GM12878 (cell line): ENCODE results near the gene SLC2A9. TPM values are rescaled to one million over a fixed set of nuclear protein-coding genes. Genes with fewer than 3 reads are reported as not detected.

Source experiments
- ATAC-seq: fragments of 200-7000 bp; cut with Tn5 transposase; 3 replicates; pipeline ENCODE4 v1.9.1; 2020; ENCODE audit warnings: mild to moderate bottlenecking, moderate library complexity
- BruUV-seq: library from RNA; stranded (reverse); fragments of 400-500 nt; replicated peaks from 2 replicates; lab custom pipeline; 2021; lab: Mats Ljungman, UMichigan
- CTCF ChIA-PET: fragments of 300-600 bp; sonication (Branson Sonifier 250); formaldehyde crosslinking; extraction: SDS; loops from one replicate; lab custom pipeline; 2021; ENCODE audit warnings: inconsistent platforms; lab: Yijun Ruan, JAX
- POLR2A ChIA-PET: fragments of 350-600 bp; formaldehyde crosslinking; extraction: SDS; loops from one replicate; lab custom pipeline; 2021; ENCODE audit warnings: inconsistent platforms; lab: Charles Lee
- RAD21 ChIA-PET: fragments of 300-600 bp; sonication (Branson Sonifier 250); formaldehyde crosslinking; loops from one replicate; lab custom pipeline; 2023; ENCODE audit warnings: antibody characterized with exemption; ENCODE audit not compliant: unreplicated experiment; lab: Charles Lee
- SMC1A ChIA-PET: fragments of 300-600 bp; sonication (Branson Sonifier 250); formaldehyde crosslinking; loops from one replicate; lab custom pipeline; 2023; ENCODE audit not compliant: unreplicated experiment, uncharacterized antibody; lab: Charles Lee
- DNase-seq: peaks from one replicate; pipeline ENCODE4 v3.0.0-alpha.2; 2011; ENCODE audit warnings: low read depth, low spot score
- FAIRE-seq: peaks from 3 replicates; lab custom pipeline; 2011; peaks lifted over from hg19 to GRCh38; lab: Jason Lieb, UNC
- H2AFZ ChIP-seq: 2 replicates; pipeline ENCODE4 v1.6.0; 2011; ENCODE audit warnings: low read depth, low read length, control low read depth; ENCODE audit not compliant: control insufficient read depth
- H3K27ac ChIP-seq: 2 replicates; pipeline ENCODE4 v1.5.1; 2011; ENCODE audit warnings: control low read depth; ENCODE audit not compliant: control insufficient read depth, insufficient read depth
- H3K27me3 ChIP-seq, 2 experiments: replicated peaks in 1 of 2; 2 replicates each; pipeline versions ENCODE4 v1.6.0 to v1.6.1; 2011; ENCODE audit warnings: low read length in 1 of 2; ENCODE audit not compliant: control insufficient read depth in 2 of 2, insufficient read depth in 2 of 2
- H3K36me3 ChIP-seq, 2 experiments: 2 replicates each; pipeline ENCODE4 v1.5.1; 2011; ENCODE audit warnings: low read length in 1 of 2; ENCODE audit not compliant: control insufficient read depth in 2 of 2, insufficient read depth in 2 of 2
- H3K4me1 ChIP-seq: 2 replicates; pipeline ENCODE4 v1.6.1; 2011; ENCODE audit warnings: mild to moderate bottlenecking, low read length, moderate library complexity, mixed read lengths; ENCODE audit not compliant: control insufficient read depth, insufficient read depth
- H3K4me2 ChIP-seq: 2 replicates; pipeline ENCODE4 v1.6.0; 2011; ENCODE audit warnings: control low read depth; ENCODE audit not compliant: control insufficient read depth, insufficient read depth
- H3K4me3 ChIP-seq: fragments of 200-600 bp; sonication (generic); 2 replicates; pipeline ENCODE4 v1.5.1; 2016
- H3K79me2 ChIP-seq: 2 replicates; pipeline ENCODE4 v1.6.0; 2011; ENCODE audit warnings: low read length; ENCODE audit not compliant: control insufficient read depth, insufficient read depth
- H3K9ac ChIP-seq: 2 replicates; pipeline ENCODE4 v1.8.0; 2011; ENCODE audit warnings: low read length, control low read depth, mixed read lengths; ENCODE audit not compliant: control insufficient read depth, insufficient read depth
- H3K9me3 ChIP-seq: replicated peaks from 3 replicates; pipeline ENCODE4 v1.5.1; 2011; ENCODE audit warnings: mild to moderate bottlenecking, low read length; ENCODE audit not compliant: control insufficient read depth, insufficient read depth
- H4K20me1 ChIP-seq: 2 replicates; pipeline ENCODE4 v1.6.0; 2011; ENCODE audit not compliant: control insufficient read depth, insufficient read depth
- ATF3 ChIP-seq: IDR thresholded peaks from 2 replicates; pipeline ENCODE4 v1.6.1; 2011; ENCODE audit warnings: low read depth, mild to moderate bottlenecking, low read length, moderate library complexity, borderline replicate concordance; ENCODE audit errors: extremely low read depth
- BACH1 ChIP-seq: fragments of 450-650 bp; IDR thresholded peaks from 2 replicates; pipeline ENCODE4 v1.6.1; 2017; ENCODE audit warnings: mild to moderate bottlenecking, borderline replicate concordance
- FOS ChIP-seq: IDR thresholded peaks from 3 replicates; pipeline ENCODE4 v1.6.1; 2011; ENCODE audit warnings: borderline replicate concordance; ENCODE audit not compliant: insufficient read length; ENCODE audit errors: extremely low read depth
- JUNB ChIP-seq: IDR thresholded peaks from 2 replicates; pipeline ENCODE4 v1.6.1; 2016; ENCODE audit warnings: antibody characterized with exemption, mild to moderate bottlenecking
- MXI1 ChIP-seq: fragments of 150-350 bp; IDR thresholded peaks from 2 replicates; pipeline ENCODE4 v1.6.1; 2011; ENCODE audit warnings: low read depth, mild to moderate bottlenecking, inconsistent platforms, low read length, improper control_type of control experiment
- POU2F2 ChIP-seq: IDR thresholded peaks from 3 replicates; pipeline ENCODE4 v1.6.1; 2011; ENCODE audit warnings: low read depth, mild to moderate bottlenecking, low read length, borderline replicate concordance
- RCOR1 ChIP-seq: conservative IDR thresholded peaks from 2 replicates; pipeline ENCODE4 v1.6.1; 2012; ENCODE audit warnings: low read depth, low read length, improper control_type of control experiment
- SMAD1 ChIP-seq: fragments of 450-650 bp; IDR thresholded peaks from 2 replicates; pipeline ENCODE4 v1.6.1; 2018; ENCODE audit warnings: mild to moderate bottlenecking, low read depth; ENCODE audit not compliant: partially characterized antibody
- SP1 ChIP-seq: IDR thresholded peaks from one replicate; pipeline ENCODE4 v1.6.1; 2011; ENCODE audit warnings: low read depth, low read length
- SREBF1 ChIP-seq: IDR thresholded peaks from 2 replicates; pipeline ENCODE4 v1.6.1; 2012; ENCODE audit warnings: mild to moderate bottlenecking, low read length
- TAF1 ChIP-seq: IDR thresholded peaks from 2 replicates; pipeline ENCODE4 v1.6.1; 2011; ENCODE audit warnings: mild to moderate bottlenecking, low read depth, low read length, borderline replicate concordance
- TBL1XR1 ChIP-seq: IDR thresholded peaks from 2 replicates; pipeline ENCODE4 v1.6.1; 2012; ENCODE audit warnings: low read depth, low read length, improper control_type of control experiment
- USF2 ChIP-seq: IDR thresholded peaks from 2 replicates; pipeline ENCODE4 v1.6.1; 2011; ENCODE audit warnings: low read depth, low read length, improper control_type of control experiment, borderline replicate concordance
- ZBED1 ChIP-seq: IDR thresholded peaks from 2 replicates; pipeline ENCODE4 v1.6.1; 2016; ENCODE audit warnings: borderline replicate concordance
- ZNF217 ChIP-seq: fragments of 450-650 bp; IDR thresholded peaks from 2 replicates; pipeline ENCODE4 v1.6.1; 2017; ENCODE audit warnings: antibody characterized with exemption, mild to moderate bottlenecking
- ZNF384 ChIP-seq: IDR thresholded peaks from 2 replicates; pipeline ENCODE4 v1.6.1; 2012; ENCODE audit warnings: low read depth, mild to moderate bottlenecking, low read length, improper control_type of control experiment, borderline replicate concordance
- WGBS: methylation state at CpG from one replicate; pipeline ENCODE4 v1.1.6; 2016; ENCODE audit warnings: low lambda C conversion rate; ENCODE audit not compliant: insufficient replicate concordance, insufficient coverage; ENCODE audit errors: missing lambda C conversion rate; 5-methylcytosine and 5-hydroxymethylcytosine counted together
- in situ Hi-C: fragments of 300-500 bp; cut with MboI; formaldehyde crosslinking; loops from 9 replicates; pipeline ENCODE4 v1.14.3; 2018; ENCODE audit warnings: mixed read lengths
- intact Hi-C: fragments of 100-400 bp; cut with micrococcal nuclease; formaldehyde crosslinking; loops from one replicate; pipeline ENCODE4 v1.14.2; 2022; ENCODE audit not compliant: unreplicated experiment
- polyA plus RNA-seq, 11 experiments: library from polyadenylated mRNA; depleted of rRNA in 4 of 11; unstranded in 6 of 11; stranded (reverse) in 5 of 11; fragments of >200 nt; fragmentation: Nextera tagmentation in 4 of 11; fragmentation: Illumina TruSeq in 1 of 11; extraction: Ambion mirVana in 4 of 11; extraction: Trizol in 1 of 11; gene quantifications; 1 replicate in 1 of 11; 2 replicates in 10 of 11; pipeline versions ENCODE4 v1.2.1 to v1.2.3, GENCODE V29; 2011 to 2016; ENCODE audit warnings: inconsistent platforms in 2 of 11, missing spikeins in 2 of 11, low read depth in 1 of 11
- total RNA-seq, 4 experiments: library from RNA; depleted of rRNA in 3 of 4; stranded (reverse); fragments of >200 nt in 3 of 4; fragmentation: Illumina TruSeq in 1 of 4; extraction: Trizol in 1 of 4; gene quantifications; 2 replicates each; pipeline versions ENCODE4 v1.2.1 to v1.2.3, GENCODE V29; 2013 to 2021

The SLC2A9 gene
- total and polyA plus RNA-seq, 10 of the 15 experiments (the other 5 are each of a cell fraction or from before 2014, with no cell fraction given) = 0.28 to 2.8 (median 1.2) TPM

- H3K36me3 ChIP-seq = no peaks in the 10 kb centered on the region
- ChIA-PET CTCF (no interaction called here), SMC1A (no interaction called here), POLR2A (no interaction called here), RAD21 (no interaction called here)
- no peak overlapping the region for H3K4me2 ChIP-seq
- H3K4me3 ChIP-seq = no peak overlapping the region
- intact Hi-C loops = no loop called here
- H2AFZ ChIP-seq = no peak overlapping the region
- in situ Hi-C loops = no loop called here
- peaks cover 2% of the 10 kb centered on the region; the same call in 1 of the 3 replicates for H3K9me3 ChIP-seq
- no peak for FAIRE-seq
- H3K27ac ChIP-seq = no peak overlapping the region
- no peaks in the 10 kb centered on the region for H4K20me1 ChIP-seq
- no peak for ATAC-seq
- 82% methylated on average over 2 of the region's 2 CpGs for WGBS
- no TSS peak for BruUV-seq
- TF ChIP-seq RCOR1 = no peak
- no peak for TF ChIP-seq USF2
- no peak for TF ChIP-seq SREBF1
- TF ChIP-seq TBL1XR1 = no peak
- TF ChIP-seq ZNF384 = no peak
- DNase-seq = no peak
- no peaks in the 10 kb centered on the region for H3K4me1 ChIP-seq
- no peak overlapping the region for H3K9ac ChIP-seq
- no peaks in the 10 kb centered on the region for H3K79me2 ChIP-seq
- H3K27me3 ChIP-seq = no peaks in the 10 kb centered on the region
Observed at GRCh38 chr4:9841072-9841471, 180.2 kb downstream of the SLC2A9 start.

- in situ Hi-C loops = no loop called here
- FAIRE-seq (no peak), DNase-seq (no peak), ATAC-seq (no peak)
- Histone ChIP-seq H3K79me2 (no peaks in the 10 kb centered on the region), H4K20me1 (no peaks in the 10 kb centered on the region), H3K9ac (no peak overlapping the region), H3K36me3 (no peaks in the 10 kb centered on the region), H3K9me3 (no peaks in the 10 kb centered on the region), H3K4me3 (no peak overlapping the region), H3K27me3 (no peaks in the 10 kb centered on the region), H3K27ac (no peak overlapping the region), H3K4me1 (no peaks in the 10 kb centered on the region), H2AFZ (no peak overlapping the region), H3K4me2 (no peak overlapping the region)
- BruUV-seq = no TSS peak
- TF ChIP-seq ATF3 (no peak), SMAD1 (no peak), TAF1 (no peak), ZNF217 (no peak), MXI1 (no peak), ZBED1 (no peak), BACH1 (no peak), JUNB (no peak), SP1 (no peak), POU2F2 (no peak), FOS (no peak)
- RAD21 ChIA-PET = no interaction called here
- SMC1A ChIA-PET = no interaction called here
- WGBS = 27% methylated on average over 5 of the region's 5 CpGs
- POLR2A ChIA-PET = no interaction called here
- CTCF ChIA-PET = no interaction called here
- intact Hi-C loops = no loop called here
Observed at GRCh38 chr4:9835430-9835829, 185.9 kb downstream of the SLC2A9 start.
